HCT116 (cell line): ENCODE results near the gene RWDD1.

Experiments
- CEBPB ChIP-seq: IDR thresholded peaks from 2 replicates; pipeline ENCODE4 v1.6.1; 2012; ENCODE audit warnings: low read depth
- ELF1 ChIP-seq: IDR thresholded peaks from 2 replicates; pipeline ENCODE4 v1.6.1; 2012; ENCODE audit warnings: low read depth, borderline replicate concordance
- EZH2 ChIP-seq: fragments of 200-600 bp; sonication (generic); IDR thresholded peaks from 2 replicates; pipeline ENCODE4 v1.6.1; 2017; ENCODE audit warnings: antibody characterized with exemption, mixed run types
- FOSL1 ChIP-seq: IDR thresholded peaks from 2 replicates; pipeline ENCODE4 v1.6.1; 2012; ENCODE audit warnings: low read depth
- JUND ChIP-seq: IDR thresholded peaks from 2 replicates; pipeline ENCODE4 v1.6.1; 2012
- POLR2A ChIP-seq: IDR thresholded peaks from 2 replicates; pipeline ENCODE4 v1.7.0; 2011; ENCODE audit warnings: borderline replicate concordance; ENCODE audit not compliant: insufficient read depth, insufficient read length; ENCODE audit errors: extremely low read depth
- POLR2AphosphoS5 ChIP-seq: IDR thresholded peaks from 2 replicates; pipeline ENCODE4 v1.6.1; 2011; ENCODE audit warnings: mild to moderate bottlenecking, low read depth, low read length, moderate library complexity
- RAD21 ChIP-seq: IDR thresholded peaks from 2 replicates; pipeline ENCODE4 v1.6.1; 2012; ENCODE audit warnings: low read depth, mild to moderate bottlenecking
- SIN3A ChIP-seq: IDR thresholded peaks from 2 replicates; pipeline ENCODE4 v1.6.1; 2012; ENCODE audit warnings: low read depth
- TCF7L2 ChIP-seq: IDR thresholded peaks from 2 replicates; pipeline ENCODE4 v1.7.0; 2011; ENCODE audit warnings: borderline replicate concordance, inconsistent platforms; ENCODE audit not compliant: insufficient read depth, insufficient read length; ENCODE audit errors: extremely low read depth
- ZFX ChIP-seq: fragments of 450-650 bp; IDR thresholded peaks from 2 replicates; pipeline ENCODE4 v1.6.1; 2017
- TF ChIP-seq, protein P1 (sequence below), 3 experiments: fragments of 200-600 bp in 1 of 3; sonication (generic) in 1 of 3; IDR thresholded peaks in 2 of 3; conservative IDR thresholded peaks in 1 of 3; 2 replicates each; pipeline ENCODE4 v1.5.1; 2012 to 2017; ENCODE audit warnings: low read depth in 2 of 3, low read length in 2 of 3, antibody characterized with exemption in 1 of 3, borderline replicate concordance in 1 of 3, control low read depth in 1 of 3, mild to moderate bottlenecking in 1 of 3, mixed read lengths in 1 of 3, mixed run types in 1 of 3, moderate library complexity in 1 of 3; ENCODE audit not compliant: insufficient read depth in 1 of 3
- TF ChIP-seq, protein P2 (sequence below): IDR thresholded peaks from 2 replicates; pipeline ENCODE4 v1.6.1; 2012; ENCODE audit warnings: low read depth
- TF ChIP-seq, protein P3 (sequence below): IDR thresholded peaks from 2 replicates; pipeline ENCODE4 v1.6.1; 2012

- TF ChIP-seq, protein P1, sequence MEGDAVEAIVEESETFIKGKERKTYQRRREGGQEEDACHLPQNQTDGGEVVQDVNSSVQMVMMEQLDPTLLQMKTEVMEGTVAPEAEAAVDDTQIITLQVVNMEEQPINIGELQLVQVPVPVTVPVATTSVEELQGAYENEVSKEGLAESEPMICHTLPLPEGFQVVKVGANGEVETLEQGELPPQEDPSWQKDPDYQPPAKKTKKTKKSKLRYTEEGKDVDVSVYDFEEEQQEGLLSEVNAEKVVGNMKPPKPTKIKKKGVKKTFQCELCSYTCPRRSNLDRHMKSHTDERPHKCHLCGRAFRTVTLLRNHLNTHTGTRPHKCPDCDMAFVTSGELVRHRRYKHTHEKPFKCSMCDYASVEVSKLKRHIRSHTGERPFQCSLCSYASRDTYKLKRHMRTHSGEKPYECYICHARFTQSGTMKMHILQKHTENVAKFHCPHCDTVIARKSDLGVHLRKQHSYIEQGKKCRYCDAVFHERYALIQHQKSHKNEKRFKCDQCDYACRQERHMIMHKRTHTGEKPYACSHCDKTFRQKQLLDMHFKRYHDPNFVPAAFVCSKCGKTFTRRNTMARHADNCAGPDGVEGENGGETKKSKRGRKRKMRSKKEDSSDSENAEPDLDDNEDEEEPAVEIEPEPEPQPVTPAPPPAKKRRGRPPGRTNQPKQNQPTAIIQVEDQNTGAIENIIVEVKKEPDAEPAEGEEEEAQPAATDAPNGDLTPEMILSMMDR (IDR thresholded peaks at IDR 0.05 in 2 of 3, conservative IDR thresholded peaks at IDR 0.05 in 1 of 3; ENCODE audit: borderline replicate concordance in 1 of 3, insufficient read depth in 1 of 3, low read depth in 2 of 3, low read length in 2 of 3) = no peak
- no peak for TF ChIP-seq EZH2
- TF ChIP-seq ZFX = no peak
- TF ChIP-seq POLR2AphosphoS5 = no peak
- TF ChIP-seq, protein P2, sequence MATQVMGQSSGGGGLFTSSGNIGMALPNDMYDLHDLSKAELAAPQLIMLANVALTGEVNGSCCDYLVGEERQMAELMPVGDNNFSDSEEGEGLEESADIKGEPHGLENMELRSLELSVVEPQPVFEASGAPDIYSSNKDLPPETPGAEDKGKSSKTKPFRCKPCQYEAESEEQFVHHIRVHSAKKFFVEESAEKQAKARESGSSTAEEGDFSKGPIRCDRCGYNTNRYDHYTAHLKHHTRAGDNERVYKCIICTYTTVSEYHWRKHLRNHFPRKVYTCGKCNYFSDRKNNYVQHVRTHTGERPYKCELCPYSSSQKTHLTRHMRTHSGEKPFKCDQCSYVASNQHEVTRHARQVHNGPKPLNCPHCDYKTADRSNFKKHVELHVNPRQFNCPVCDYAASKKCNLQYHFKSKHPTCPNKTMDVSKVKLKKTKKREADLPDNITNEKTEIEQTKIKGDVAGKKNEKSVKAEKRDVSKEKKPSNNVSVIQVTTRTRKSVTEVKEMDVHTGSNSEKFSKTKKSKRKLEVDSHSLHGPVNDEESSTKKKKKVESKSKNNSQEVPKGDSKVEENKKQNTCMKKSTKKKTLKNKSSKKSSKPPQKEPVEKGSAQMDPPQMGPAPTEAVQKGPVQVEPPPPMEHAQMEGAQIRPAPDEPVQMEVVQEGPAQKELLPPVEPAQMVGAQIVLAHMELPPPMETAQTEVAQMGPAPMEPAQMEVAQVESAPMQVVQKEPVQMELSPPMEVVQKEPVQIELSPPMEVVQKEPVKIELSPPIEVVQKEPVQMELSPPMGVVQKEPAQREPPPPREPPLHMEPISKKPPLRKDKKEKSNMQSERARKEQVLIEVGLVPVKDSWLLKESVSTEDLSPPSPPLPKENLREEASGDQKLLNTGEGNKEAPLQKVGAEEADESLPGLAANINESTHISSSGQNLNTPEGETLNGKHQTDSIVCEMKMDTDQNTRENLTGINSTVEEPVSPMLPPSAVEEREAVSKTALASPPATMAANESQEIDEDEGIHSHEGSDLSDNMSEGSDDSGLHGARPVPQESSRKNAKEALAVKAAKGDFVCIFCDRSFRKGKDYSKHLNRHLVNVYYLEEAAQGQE = no peak
- no peak for TF ChIP-seq POLR2A
- no peak for TF ChIP-seq TCF7L2
- TF ChIP-seq FOSL1 = no peak
- no peak for TF ChIP-seq CEBPB
- TF ChIP-seq, protein P3, sequence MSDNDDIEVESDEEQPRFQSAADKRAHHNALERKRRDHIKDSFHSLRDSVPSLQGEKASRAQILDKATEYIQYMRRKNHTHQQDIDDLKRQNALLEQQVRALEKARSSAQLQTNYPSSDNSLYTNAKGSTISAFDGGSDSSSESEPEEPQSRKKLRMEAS = no peak
- no peak for TF ChIP-seq JUND
- TF ChIP-seq RAD21 = no peak
- TF ChIP-seq ELF1 = no peak
- TF ChIP-seq SIN3A = no peak
Measured at GRCh38 chr6:116545651-116546050, 25.7 kb upstream of the RWDD1 start, which contains the start of gene TRAPPC3L.
